ENCODE data around the gene TCL1B. TPM values are rescaled to one million over a fixed set of nuclear protein-coding genes. Genes with fewer than 3 reads are reported as not detected.

Gene TCL1B
- total RNA-seq, 1 experiment from 2014 or later = 3.6 TPM

- Histone ChIP-seq H3K4ac (ENCODE audit: low read depth, low read length) (no peak overlapping the region), H4K5ac (ENCODE audit: insufficient read length, low read depth, low read length) (no peak overlapping the region), H2BK12ac (ENCODE audit: insufficient read length, low read depth, low read length) (no peak overlapping the region), H2BK5ac (ENCODE audit: insufficient read length, low read length) (no peak overlapping the region), H3K14ac (ENCODE audit: insufficient read depth, low read length) (no peak overlapping the region), H3K23me2 (ENCODE audit: insufficient read length, low read depth, low read length, poor library complexity, severe bottlenecking) (peaks cover 2% of the 10 kb centered on the region), H3K9ac (ENCODE audit: extremely low read depth, insufficient read length, low read length) (no peak overlapping the region), H2BK15ac (ENCODE audit: low read depth, low read length) (no peak overlapping the region), H2AFZ (ENCODE audit: low read length) (no peak overlapping the region), H3K79me1 (ENCODE audit: insufficient read depth, low read depth, low read length, poor library complexity, severe bottlenecking) (no peaks in the 10 kb centered on the region), H3K18ac (ENCODE audit: insufficient read length, low read depth, low read length) (no peak overlapping the region), H3K27ac (ENCODE audit: insufficient read length, low read depth, low read length) (no peak overlapping the region), H3T11ph (ENCODE audit: low read length) (no peak overlapping the region), H4K8ac (replicated peaks; ENCODE audit: insufficient read length, low read depth, low read length) (no peak overlapping the region), H2BK20ac (ENCODE audit: low read depth, low read length, poor library complexity, severe bottlenecking) (no peak overlapping the region), H4K20me1 (ENCODE audit: control insufficient read depth, insufficient read depth, insufficient read length) (no peaks in the 10 kb centered on the region), H3K4me1 (ENCODE audit: insufficient read depth, low read length) (peaks cover 6% of the 10 kb centered on the region; the same call in 1 of the 2 replicates), H3K79me2 (ENCODE audit: insufficient read depth, low read length) (no peaks in the 10 kb centered on the region), H3K23ac (ENCODE audit: insufficient read length, low read depth, low read length) (no peak overlapping the region), H2BK120ac (ENCODE audit: low read depth, low read length, poor library complexity, severe bottlenecking) (no peak overlapping the region), H3K56ac (ENCODE audit: insufficient read length, low read depth, low read length) (no peak overlapping the region), H3K27me3 (ENCODE audit: insufficient read depth, low read length) (no peaks in the 10 kb centered on the region; the same call in 1 of the 2 replicates), H3K4me2 (ENCODE audit: insufficient read depth, insufficient read length, low read length) (no peak overlapping the region), H4K91ac (ENCODE audit: insufficient read length, low read depth, low read length) (no peak overlapping the region), H2AK5ac (ENCODE audit: insufficient read length, low read length) (no peak overlapping the region), H3K9me3 (ENCODE audit: control insufficient read depth, low read depth, low read length) (no peaks in the 10 kb centered on the region)
- no peak for TF ChIP-seq CTCF (conservative IDR thresholded peaks at IDR 0.05)
- no peaks in the 10 kb centered on the region; a peak in 1 of 5 replicates for H3K9me3 Mint-ChIP-seq
- H3K27ac Mint-ChIP-seq = no peak overlapping the region
- no CpG with 5 or more reads among the region's 9 CpGs for WGBS (ENCODE audit: extremely low coverage, insufficient read length, low lambda C conversion rate)
- H3K4me3 Mint-ChIP-seq = no peak overlapping the region
- H3K4me1 Mint-ChIP-seq = peaks cover 14 to 17% of the 10 kb centered on the region in 2 experiments
- peaks cover 53% of the 10 kb centered on the region for H3K27me3 Mint-ChIP-seq (ENCODE audit: low read depth)
- no peaks in the 10 kb centered on the region; a peak in 1 of 7 replicates for H3K36me3 Mint-ChIP-seq (ENCODE audit: insufficient read depth in 1 of 3, low read depth in 3 of 3)
- DNase-seq = no peak
These were observed 26.2 kb downstream of the TCL1B start for GRCh38 chr14:95712398-95712797.
